Smooth muscle cell of trachea (primary cell): ENCODE measurements around the gene SPAG9. TPM values are rescaled to one million over a fixed set of nuclear protein-coding genes. Genes with fewer than 3 reads are reported as not detected.

Experiments
- total RNA-seq: library from RNA; depleted of rRNA; stranded (reverse); fragments of >200 nt; gene quantifications from 2 replicates; pipeline ENCODE4 v1.2.1, GENCODE V29; 2014

Gene SPAG9, protein sequence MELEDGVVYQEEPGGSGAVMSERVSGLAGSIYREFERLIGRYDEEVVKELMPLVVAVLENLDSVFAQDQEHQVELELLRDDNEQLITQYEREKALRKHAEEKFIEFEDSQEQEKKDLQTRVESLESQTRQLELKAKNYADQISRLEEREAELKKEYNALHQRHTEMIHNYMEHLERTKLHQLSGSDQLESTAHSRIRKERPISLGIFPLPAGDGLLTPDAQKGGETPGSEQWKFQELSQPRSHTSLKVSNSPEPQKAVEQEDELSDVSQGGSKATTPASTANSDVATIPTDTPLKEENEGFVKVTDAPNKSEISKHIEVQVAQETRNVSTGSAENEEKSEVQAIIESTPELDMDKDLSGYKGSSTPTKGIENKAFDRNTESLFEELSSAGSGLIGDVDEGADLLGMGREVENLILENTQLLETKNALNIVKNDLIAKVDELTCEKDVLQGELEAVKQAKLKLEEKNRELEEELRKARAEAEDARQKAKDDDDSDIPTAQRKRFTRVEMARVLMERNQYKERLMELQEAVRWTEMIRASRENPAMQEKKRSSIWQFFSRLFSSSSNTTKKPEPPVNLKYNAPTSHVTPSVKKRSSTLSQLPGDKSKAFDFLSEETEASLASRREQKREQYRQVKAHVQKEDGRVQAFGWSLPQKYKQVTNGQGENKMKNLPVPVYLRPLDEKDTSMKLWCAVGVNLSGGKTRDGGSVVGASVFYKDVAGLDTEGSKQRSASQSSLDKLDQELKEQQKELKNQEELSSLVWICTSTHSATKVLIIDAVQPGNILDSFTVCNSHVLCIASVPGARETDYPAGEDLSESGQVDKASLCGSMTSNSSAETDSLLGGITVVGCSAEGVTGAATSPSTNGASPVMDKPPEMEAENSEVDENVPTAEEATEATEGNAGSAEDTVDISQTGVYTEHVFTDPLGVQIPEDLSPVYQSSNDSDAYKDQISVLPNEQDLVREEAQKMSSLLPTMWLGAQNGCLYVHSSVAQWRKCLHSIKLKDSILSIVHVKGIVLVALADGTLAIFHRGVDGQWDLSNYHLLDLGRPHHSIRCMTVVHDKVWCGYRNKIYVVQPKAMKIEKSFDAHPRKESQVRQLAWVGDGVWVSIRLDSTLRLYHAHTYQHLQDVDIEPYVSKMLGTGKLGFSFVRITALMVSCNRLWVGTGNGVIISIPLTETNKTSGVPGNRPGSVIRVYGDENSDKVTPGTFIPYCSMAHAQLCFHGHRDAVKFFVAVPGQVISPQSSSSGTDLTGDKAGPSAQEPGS (N-terminal part only)
- 125 and 136 TPM in 2 replicates for total RNA-seq

GRCh38 chr17:51120739-51121619 is at the start of gene SPAG9:
TSS of gene SPAG9 (minus strand) at chr17:51120868. CDS start at chr17:51120656, 212 bp downstream.

GRCh38 chr17:51166198-51166986 is 45.7 kb upstream of the SPAG9 start, which contains the start of gene NME2:
TSS of gene NME2 (plus strand) at chr17:51166411. CDS start at chr17:51166831, 420 bp downstream.

GRCh38 chr17:51153210-51154072 is 32.8 kb upstream of the SPAG9 start, which contains the start of gene NME1:
TSS of gene NME1 (plus strand) at chr17:51153559. CDS start at chr17:51155655, 2,096 bp downstream.

Other genes starting within 250 kb of the SPAG9 start
- 56.2 and 212 TPM in 2 replicates for gene NME1, start 32.7 kb upstream of the SPAG9 start, total RNA-seq
- 498 and 850 TPM in 2 replicates for gene NME2, start 45.5 kb upstream of the SPAG9 start, total RNA-seq
- 7.8 and 12.2 TPM in 2 replicates for gene MBTD1, start 139.2 kb upstream of the SPAG9 start, total RNA-seq
- gene UTP18, start 139.7 kb upstream of the SPAG9 start, total RNA-seq: 35.2 and 54.3 TPM in 2 replicates